B cell (primary cell): ENCODE results near the gene NPAS1.

ENCODE experiments used
- CTCF ChIP-seq: fragments of 200-600 bp; IDR thresholded peaks from one replicate; pipeline ENCODE4 v1.8.0; 2022; ENCODE audit warnings: antibody characterized with exemption, mild to moderate bottlenecking
- EZH2 ChIP-seq: IDR thresholded peaks from 2 replicates; pipeline ENCODE4 v1.6.1; 2012; ENCODE audit warnings: borderline replicate concordance, low read depth, mild to moderate bottlenecking, moderate library complexity, low read length; ENCODE audit not compliant: insufficient read depth, poor library complexity, severe bottlenecking

DNA sequence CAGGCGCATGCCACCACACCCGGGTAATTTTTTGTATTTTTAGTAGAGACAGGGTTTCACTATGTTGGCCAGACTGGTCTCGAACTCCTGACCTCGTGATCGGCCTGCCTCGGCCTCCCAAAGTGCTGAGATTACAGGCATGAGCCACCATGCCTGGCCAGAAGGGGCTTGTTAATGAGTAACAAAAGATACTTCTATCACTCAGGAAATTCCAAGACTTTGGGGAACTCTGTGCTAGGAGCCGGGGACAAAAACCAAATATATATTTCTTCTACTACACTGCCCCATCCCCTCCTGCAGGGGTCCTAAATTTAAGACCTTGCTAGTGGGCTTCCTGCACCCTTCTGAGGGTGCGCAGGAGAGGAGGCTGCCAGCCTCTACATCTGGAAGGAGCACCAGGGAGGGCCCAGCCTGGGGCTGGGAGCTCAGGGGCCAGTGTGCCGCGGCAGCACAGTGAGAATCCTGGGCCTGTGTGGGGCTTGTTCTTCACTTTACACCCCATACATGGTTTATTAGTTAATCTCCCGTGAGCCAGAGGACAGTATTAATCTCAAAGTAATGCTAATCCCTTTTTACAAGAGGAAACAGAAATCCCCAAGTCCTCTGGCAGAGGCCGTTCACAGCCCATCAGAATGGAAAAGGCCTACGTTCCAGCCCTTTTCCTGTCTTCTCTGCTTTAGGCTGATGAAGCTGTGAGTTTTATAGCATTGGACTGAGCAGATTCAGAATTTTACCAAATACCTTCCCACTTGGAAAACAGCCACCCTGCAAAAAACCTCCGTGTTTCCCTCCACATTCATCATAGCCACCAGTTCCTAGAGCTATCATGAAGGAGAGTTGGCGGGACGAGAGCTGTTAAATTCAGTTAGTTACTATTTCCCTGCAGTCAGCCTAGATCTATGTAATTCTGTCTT lies 44.4 kb upstream of the NPAS1 start:
- TF ChIP-seq CTCF = no peak
- TF ChIP-seq EZH2 = no peak
